Stimulated activated CD8-positive, alpha-beta memory T cell treated with anti-CD3 and anti-CD28 coated beads, Interleukin-15, amount 100 ng/mL, for 1 hour (primary cell): Measurements from ENCODE around the gene STIM1.
"Not testable (repeated sequence)": the region's sequence is repeated elsewhere in the genome, so short reads cannot be mapped to it uniquely, and the experiment has no call there.

Experiments used
- DNase-seq: peaks from one replicate; pipeline ENCODE4 v3.0.0-alpha.2; 2020; ENCODE audit warnings: low read depth

The STIM1 gene

DNA sequence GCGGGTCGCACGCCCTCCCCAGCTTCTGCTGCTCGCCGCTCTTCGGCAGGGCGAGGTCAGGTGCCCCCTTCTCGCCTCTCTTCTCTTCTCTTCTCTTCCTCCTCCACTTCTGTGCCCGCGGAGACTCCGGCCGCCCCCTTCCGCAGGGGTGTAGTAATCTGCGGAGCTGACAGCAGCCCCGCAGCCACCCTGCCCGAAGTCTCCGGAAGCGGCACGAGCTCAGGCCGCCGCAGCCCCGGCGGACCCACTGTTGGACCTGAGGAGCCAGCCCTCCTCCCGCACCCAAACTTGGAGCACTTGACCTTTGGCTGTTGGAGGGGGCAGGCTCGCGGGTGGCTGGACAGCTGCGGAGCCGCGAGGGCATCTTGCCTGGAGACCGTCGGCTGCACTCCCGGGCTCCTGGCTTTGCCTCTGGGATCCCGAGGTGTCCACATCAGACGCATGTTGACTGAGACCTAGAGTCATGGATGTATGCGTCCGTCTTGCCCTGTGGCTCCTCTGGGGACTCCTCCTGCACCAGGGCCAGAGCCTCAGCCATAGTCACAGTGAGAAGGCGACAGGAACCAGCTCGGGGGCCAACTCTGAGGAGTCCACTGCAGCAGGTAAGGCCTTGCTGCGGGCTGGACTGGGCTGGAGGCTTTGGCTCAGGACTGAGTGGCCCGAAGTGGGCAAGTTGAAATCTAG, 486 bp downstream of the STIM1 start:
- DNase-seq: no peak

- DNase-seq: no peak
Observed at GRCh38 chr11:3856856-3857553, 1.5 kb downstream of the STIM1 start.

- no peak for DNase-seq
Observed at GRCh38 chr11:3857628-3858027, 2.2 kb downstream of the STIM1 start.

DNA sequence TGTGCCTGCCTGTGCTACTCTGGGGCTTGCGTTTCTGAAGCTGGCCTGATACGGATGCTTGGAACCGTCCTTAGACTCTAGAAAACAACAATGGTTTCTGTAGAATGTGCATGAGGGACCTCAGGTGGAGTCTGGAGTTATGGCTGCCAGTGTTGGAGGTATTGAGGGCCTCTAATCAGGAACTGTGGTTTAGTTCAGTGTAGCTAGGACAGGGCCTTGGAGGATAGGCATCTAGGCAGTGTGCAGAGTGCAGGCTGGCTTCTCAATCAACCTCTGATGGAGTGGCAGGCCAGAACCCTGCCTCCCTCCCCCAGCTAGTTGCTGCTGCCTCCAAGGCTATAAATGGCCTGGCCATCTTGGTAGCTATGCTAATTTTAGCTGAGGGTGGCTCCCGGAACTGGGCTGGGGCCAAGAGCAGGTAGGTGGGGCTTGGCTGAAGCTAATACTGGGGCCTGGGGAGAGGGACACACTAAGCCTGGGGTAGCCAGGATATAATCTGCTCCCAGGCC, 4.0 kb downstream of the STIM1 start:
- DNase-seq: no peak

DNA sequence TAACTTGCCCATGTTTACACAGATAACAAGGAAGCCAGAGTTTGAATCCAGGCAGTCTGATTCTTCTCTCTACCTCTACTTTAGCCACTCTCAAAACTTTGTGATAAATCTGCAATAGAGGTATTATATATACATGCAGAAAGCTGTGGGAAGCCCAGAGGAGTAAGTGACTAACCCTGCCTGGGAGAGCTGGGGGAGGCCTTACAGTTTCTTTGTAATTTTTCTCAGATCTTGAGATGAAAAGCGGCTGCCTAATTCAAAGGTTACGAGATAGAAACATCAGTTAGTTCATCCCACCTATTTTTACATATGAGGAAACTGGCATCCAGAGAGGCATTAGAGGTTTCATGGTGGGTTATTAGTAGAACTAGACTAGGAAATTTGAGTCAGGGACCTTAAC, 4.9 kb downstream of the STIM1 start:
- no peak for DNase-seq

DNA sequence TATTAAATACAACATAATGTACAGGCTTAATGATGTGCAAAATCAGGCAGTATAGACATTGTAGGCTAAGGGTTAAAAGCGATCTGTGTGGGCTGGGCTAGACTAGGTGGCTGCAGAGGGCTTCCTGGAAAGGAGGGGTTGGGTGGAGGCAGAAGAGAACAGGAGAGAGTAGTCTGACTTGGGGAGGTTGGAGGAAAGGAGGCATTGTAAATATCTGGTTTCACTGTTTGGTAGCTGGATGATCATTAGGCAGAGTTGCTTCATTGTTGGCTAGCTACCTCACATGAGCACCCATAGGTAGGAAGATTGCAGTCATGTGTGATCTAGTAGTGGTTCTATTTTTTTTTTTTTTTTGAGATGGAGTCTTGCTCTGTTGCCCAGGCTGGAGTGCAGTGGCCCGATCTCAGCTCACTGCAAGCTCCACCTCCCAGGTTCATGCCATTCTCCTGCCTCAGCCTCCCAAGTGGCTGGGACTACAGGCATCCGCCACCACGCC, 5.5 kb downstream of the STIM1 start:
- DNase-seq: not testable (repeated sequence)

GRCh38 chr11:3861683-3862082, 6.2 kb downstream of the STIM1 start:
- DNase-seq: no peak

DNA sequence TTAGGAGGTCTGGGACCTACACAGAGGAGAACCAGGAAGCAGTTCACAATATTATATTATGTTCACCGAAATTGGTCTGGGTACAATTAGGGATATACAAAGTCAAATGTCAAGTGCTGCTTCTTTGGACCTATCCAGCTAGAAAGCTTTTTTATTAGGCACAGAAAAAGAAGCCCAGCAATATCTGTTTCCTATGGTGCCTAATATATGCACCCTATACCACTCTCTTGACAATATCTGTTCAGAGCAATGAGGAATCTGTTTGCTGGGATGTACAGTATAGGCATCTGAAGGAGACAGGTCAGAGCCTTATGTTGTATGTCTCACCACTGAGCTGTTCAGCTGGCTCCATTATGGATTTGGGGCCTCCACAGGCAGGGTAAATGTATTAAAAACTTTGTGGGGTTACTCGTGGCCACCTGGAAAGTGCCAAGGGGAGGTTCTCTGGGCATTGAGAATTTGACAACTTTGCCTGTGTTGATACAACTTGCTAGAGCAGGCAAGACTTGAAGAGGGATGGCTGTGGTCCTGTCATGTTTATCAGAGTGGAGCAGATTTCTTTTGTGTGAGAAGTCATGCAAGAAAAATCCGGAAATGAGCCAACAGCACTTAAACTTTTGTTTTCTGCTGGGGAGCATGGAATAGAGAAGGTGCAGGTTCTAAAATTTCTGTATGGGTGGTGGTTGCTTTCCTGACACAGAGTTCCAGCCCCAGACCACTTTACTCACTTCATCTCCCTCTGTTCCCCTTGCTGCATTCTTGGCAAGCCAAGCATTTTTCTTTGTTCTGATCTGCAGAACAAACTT, 10.1 kb downstream of the STIM1 start:
- no peak for DNase-seq

DNA sequence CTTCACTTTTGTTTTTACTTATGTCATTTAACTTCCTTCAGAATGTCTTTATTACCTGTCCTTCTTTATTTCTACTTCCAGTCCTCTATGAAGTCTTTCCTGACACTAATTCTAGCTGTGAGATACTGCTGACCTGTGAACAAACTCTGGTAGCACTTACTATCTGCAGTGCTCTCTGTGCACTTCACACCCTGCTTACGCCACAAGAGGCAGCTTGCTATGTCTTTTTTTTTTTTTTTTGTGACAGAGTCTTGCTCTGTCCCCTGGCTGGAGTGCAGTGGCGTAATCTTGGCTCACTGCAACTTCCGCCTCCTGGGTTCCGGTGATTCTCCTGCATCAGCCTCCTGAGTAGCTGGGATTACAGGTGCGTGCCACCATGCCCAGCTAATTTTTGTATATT, 10.7 kb downstream of the STIM1 start:
- no peak for DNase-seq

GRCh38 chr11:3866836-3867208, 11.4 kb downstream of the STIM1 start:
- no peak for DNase-seq

DNA sequence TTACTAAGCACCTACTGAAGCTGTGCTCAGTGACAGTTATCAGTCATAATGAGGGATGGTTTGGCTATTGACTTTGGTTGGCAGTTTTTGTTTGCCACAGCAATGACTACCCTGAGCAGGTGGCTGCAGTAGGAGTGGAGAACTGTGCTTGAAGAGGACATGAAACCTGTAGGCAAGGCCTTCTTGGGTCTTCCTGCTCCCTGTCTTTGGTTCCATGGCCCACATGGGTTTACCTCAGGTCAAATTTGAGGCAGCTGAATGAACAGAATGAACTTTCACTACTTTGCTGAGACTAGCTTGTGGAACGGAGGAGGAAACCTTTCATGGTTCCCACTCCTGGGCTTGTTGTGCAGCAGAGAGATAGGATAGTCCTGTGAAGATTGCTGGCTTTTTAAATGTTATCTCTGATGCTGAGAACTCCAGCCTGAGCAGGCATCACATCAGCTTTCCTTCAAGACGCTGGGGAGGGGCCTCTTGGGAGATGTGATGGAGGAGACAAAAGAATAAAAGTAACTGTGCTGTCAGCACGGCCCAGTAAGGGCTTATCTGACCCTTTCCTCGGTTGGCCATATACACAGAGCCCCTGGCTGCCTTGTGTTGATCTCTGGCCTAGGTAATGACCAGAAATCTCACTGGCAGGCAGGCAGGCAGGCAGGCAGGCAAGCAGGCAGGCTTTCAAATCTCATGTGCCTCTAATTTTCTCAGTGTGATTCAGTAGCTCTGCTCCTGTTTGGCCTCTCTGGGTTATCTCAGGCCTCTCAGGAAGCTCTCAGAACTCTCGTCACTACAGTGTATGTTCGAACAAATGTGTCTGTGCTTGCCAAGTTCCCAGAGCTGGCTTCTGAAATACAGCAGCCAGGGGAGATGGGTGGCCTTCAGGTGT, 12.0 kb downstream of the STIM1 start:
- no peak for DNase-seq

DNA sequence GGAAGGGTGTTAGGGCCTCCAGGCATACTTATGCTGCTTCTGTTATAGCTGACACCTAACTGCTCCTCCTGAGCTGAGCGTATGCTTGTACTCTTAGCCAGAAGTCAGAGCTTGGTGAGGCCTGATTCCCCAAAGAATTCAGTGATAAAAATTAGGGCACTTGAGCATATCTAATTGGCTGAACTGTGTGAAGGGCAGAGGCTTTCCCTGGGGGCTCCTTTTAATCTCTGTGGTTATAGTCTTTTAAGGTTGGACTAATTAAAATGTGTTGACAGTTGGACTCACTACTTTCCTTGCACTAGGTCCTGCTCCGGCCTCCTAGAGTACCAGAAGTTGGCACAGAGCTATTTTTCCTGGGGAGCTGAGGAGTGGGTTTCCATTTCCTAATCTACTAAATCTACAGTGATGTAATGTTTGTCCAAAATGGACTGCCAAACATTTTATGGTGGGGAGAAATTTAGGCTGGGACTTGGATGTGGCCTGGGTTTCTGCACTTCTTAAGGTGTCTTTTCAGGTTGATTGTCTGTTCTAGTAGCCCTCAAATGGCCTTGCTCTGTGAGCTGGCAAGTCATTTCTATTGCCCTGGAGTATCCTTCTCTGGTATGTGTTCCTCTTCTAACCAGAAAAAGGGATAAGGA, 18.4 kb downstream of the STIM1 start:
- DNase-seq: no peak

GRCh38 chr11:3876613-3877012, 21.1 kb downstream of the STIM1 start:
- no peak for DNase-seq

GRCh38 chr11:3877364-3878257, 22.1 kb downstream of the STIM1 start:
- no peak for DNase-seq

GRCh38 chr11:3878258-3878584, 22.8 kb downstream of the STIM1 start:
- no peak for DNase-seq

GRCh38 chr11:3879216-3879966, 23.9 kb downstream of the STIM1 start:
- no peak for DNase-seq

- DNase-seq: no peak
Observed at GRCh38 chr11:3879967-3880542, 24.6 kb downstream of the STIM1 start.

GRCh38 chr11:3880724-3881123, 25.3 kb downstream of the STIM1 start:
- no peak for DNase-seq

DNA sequence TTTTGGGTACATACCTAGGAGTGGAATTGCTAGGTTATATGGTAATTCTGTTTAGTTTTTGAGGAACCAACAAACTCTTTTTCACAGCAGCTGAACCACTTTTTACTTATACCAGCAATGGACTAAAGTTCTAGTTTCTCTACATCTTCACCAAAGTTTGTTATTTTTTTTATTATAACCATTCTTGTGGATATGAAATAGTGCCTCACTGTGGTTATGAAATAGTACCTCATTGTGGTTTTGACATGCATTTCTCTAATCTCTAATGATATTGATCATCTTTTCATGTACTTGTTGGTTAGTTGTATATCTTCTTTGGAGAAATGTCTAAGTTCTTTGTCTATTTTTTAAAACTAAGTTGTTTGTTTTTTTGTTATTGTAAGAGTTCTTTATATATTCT, 27.2 kb downstream of the STIM1 start:
- DNase-seq: no peak
